ENCODE measurements around the gene ADGRV1. TPM values are rescaled to one million over a fixed set of nuclear protein-coding genes. Genes with fewer than 3 reads are reported as not detected.

The ADGRV1 gene
- polyA plus RNA-seq, 1 of the 3 experiments (the other 2 are of a cell fraction): 0.23 TPM

GRCh38 chr5:90740244-90740799 lies 181.7 kb downstream of the ADGRV1 start:
- Histone ChIP-seq H3K27ac (ENCODE audit: low read depth in 2 of 2, low read length in 1 of 2) (no peak overlapping the region), H3K9me2 (no peaks in the 10 kb centered on the region), H3K4me3 (ENCODE audit: low read depth in 2 of 2, low read length in 1 of 2) (no peak overlapping the region), H3K9me3 (no peaks in the 10 kb centered on the region), H3K79me2 (ENCODE audit: insufficient read depth) (no peaks in the 10 kb centered on the region), H3K36me3 (replicated peaks in 1 of 2; ENCODE audit: control insufficient read depth in 1 of 2, insufficient read depth in 2 of 2, low read length in 1 of 2) (no peaks in the 10 kb centered on the region), H3F3A (replicated peaks; ENCODE audit: insufficient read depth) (no peaks in the 10 kb centered on the region), H3K27me3 (ENCODE audit: insufficient read depth) (no peaks in the 10 kb centered on the region), H3K9ac (no peak overlapping the region), H2AFZ (ENCODE audit: low read depth) (no peak overlapping the region), H3K4me2 (no peak overlapping the region), H4K20me1 (ENCODE audit: insufficient read depth) (no peaks in the 10 kb centered on the region), H3K4me1 (ENCODE audit: control insufficient read depth in 1 of 2, insufficient read depth in 2 of 2, low read depth in 1 of 2, low read length in 1 of 2) (no peaks in the 10 kb centered on the region)
- ChIA-PET POLR2A (no interaction called here), CTCF (interaction anchor here (0.8 kb wide), 1 partner anchor 43 kb away, joined by 3 read pairs; no protein-coding TSS in a partner anchor)
- DNase-seq: no peak
- WGBS (ENCODE audit: low lambda C conversion rate): 41% methylated on average over 2 of the region's 4 CpGs
- TF ChIP-seq CTCF (IDR thresholded peaks at IDR 0.05) (no peak), FOSL2 (IDR thresholded peaks at IDR 0.05; ENCODE audit: borderline replicate concordance, low read depth) (no peak), USF2 (IDR thresholded peaks at IDR 0.05; ENCODE audit: borderline replicate concordance, low read depth, low read length) (no peak), MEF2A (IDR thresholded peaks at IDR 0.05; ENCODE audit: borderline replicate concordance, low read depth) (no peak), GATA2 (CRISPR knock-in tag; IDR thresholded peaks at IDR 0.05) (no peak), GABPA (IDR thresholded peaks at IDR 0.05; ENCODE audit: low read depth) (no peak), YY1 (IDR thresholded peaks at IDR 0.05; ENCODE audit: low read depth) (no peak), NRF1 (IDR thresholded peaks at IDR 0.05; ENCODE audit: low read depth, low read length) (no peak), RCOR1 (IDR thresholded peaks at IDR 0.05; ENCODE audit: low read length) (no peak), FOXJ3 (CRISPR knock-in tag; IDR thresholded peaks at IDR 0.05) (no peak), ELF1 (IDR thresholded peaks at IDR 0.05) (no peak), RXRA (IDR thresholded peaks at IDR 0.05; ENCODE audit: borderline replicate concordance, low read depth) (no peak), JUND (IDR thresholded peaks at IDR 0.05) (no peak), ZBTB33 (IDR thresholded peaks at IDR 0.05; ENCODE audit: borderline replicate concordance, low read depth) (no peak), SMC3 (IDR thresholded peaks at IDR 0.05; ENCODE audit: low read depth, low read length) (no peak), TEAD4 (IDR thresholded peaks at IDR 0.05; ENCODE audit: borderline replicate concordance, insufficient read depth) (no peak), SIN3A (IDR thresholded peaks at IDR 0.05; ENCODE audit: borderline replicate concordance, low read depth, low read length) (no peak)
- TF ChIP-seq, protein P1, sequence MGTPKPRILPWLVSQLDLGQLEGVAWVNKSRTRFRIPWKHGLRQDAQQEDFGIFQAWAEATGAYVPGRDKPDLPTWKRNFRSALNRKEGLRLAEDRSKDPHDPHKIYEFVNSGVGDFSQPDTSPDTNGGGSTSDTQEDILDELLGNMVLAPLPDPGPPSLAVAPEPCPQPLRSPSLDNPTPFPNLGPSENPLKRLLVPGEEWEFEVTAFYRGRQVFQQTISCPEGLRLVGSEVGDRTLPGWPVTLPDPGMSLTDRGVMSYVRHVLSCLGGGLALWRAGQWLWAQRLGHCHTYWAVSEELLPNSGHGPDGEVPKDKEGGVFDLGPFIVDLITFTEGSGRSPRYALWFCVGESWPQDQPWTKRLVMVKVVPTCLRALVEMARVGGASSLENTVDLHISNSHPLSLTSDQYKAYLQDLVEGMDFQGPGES (IDR thresholded peaks at IDR 0.05; ENCODE audit: low read depth, low read length): no peak

Measured in SK-N-SH (cell line).